Limb (tissue), 2 donors: Measurements from ENCODE around the gene C19orf47.
"Not testable (repeated sequence)": the region's sequence is repeated elsewhere in the genome, so short reads cannot be mapped to it uniquely, and the experiment has no call there.

Experiments used
- DNase-seq, 2 donors: peaks; one replicate each; pipeline ENCODE4 v3.0.0-alpha.2; 2016; ENCODE audit errors: extremely low spot score in 2 of 2

C19orf47 gene

DNA sequence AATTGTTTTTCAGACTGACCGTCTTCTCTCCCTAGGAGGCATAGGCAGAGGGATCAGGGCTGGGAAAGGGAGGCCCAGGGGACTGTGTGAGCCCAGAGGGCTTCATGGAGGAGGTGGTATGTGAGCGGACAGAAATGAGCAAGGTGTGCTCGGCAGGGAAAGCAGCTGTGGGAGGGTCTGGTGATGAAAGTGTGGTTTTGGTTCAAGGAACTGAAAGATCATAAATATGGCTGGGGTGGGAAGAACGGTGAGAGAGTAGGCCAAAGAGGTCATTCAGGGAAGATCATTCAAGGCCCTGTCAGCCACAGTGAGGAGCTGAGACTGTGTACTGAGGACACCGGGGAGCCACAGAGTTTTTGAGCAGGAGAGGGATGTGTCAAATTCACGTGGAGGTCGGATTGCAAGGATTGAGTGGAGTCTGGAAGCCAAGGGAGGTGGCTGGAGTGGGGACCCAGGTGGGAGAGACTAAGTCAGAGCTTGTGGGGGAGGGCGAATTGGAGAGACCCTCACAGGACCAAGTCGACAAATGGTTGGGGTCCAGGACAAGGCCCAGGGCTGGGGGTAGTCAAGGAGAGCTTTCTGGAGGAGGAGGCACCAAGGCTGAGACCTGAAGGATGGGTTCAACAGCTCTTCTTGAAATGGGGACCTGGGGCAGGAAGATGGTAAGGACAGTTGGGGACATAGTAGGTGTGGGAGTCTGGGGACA is 7.9 kb upstream of the C19orf47 start:
- no peak for DNase-seq

DNA sequence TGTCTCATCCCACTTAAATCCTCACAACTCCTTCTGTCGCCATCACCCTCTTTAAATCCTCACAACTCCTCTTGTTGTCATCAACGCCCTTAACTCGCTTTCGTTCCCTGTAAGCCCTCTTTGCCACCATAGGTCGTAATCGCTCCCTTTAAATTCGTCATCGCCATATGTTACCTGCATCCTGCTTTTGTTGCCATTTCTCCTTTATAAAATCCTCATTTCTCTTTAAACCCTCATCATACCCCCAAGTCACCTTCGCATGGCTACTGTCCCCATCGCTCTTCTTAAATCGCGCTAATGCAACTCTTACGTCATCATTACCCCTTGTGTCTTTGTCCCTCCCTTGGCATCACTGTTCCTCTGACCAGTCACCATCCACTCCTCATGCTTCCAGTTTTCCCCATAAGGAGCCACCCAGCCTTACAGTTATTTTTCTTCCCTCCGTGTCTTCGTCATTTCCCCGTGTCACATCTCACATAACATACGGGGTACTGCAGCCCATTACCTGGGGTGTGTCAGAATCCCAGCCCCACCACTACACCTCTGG is 837 bp upstream of the C19orf47 start:
- DNase-seq = no peak

GRCh38 chr19:40344422-40344821 is 3.8 kb downstream of the C19orf47 start:
- no peak for DNase-seq

DNA sequence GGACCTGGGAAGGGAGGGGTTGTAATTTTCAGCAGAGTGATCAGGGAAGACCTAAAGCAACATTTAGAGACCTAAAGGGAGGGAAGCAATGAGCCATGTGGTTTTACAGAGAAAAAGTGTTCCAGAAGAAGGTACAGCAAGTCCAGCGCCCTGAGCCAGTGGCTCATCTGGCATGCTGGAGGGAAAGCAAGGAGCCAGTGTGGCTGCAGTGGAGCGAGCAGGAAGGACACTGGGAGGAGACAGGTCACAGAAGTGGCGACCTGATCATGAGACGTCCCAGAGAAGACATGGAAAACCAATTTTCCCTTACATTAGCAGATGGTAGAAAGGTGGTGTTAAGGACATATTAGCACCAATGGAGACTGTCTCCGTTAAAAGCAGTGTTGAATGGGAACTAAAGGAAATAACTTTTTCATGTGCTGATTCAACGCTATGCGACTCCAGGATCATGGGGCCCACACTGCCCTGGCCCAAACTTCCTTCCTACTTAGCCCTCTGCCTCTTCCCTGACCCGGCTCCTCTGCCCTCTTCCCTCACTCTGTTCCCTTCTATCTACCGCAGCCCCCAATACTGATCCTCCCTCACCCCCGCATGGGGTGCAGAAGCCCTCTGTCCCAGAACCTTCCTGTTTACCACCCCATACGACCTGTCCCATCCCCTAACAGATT is 5.4 kb downstream of the C19orf47 start:
- no peak for DNase-seq

DNA sequence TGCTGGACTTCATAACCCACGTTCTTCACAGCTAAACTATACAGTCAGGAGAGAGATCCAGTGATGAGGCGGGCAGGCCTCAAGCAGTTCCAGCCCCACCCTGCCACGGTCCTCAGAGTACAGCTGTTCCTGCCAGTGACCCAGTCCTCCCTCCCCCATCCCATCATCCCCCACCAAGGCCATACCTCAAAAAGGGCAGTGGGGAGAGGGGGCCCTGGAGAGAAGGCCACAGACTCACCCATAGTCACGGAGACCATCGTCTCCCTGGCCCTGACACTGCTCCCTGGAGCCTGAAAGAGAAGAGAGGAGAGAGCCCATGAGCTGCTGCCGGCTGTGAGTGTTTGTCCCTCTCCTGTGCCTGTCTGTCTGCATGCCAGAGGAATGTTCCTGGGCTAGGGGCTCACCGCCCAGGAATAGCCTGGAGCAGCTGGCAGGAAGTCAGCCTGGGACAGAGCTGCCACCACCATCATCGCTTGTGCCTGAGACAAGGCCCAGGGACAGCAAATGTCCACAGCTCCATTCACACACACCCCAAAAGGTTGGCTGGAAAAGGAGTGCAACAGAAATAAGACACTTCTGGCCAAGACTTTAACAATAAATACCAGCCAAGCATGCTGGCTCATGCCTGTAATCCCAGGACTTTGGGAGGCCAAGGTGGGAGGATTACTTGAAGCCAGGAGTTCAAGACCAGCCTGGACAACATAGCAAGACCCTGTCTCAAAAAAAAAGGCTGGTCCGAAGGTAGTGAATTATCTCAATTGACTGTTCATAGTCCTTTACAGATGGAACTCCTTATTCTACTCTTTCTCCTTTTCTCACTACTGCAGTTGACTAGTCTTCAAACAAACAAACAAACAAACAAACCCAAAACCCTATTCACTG is 6.4 kb downstream of the C19orf47 start:
- DNase-seq = peak; percentile 49 to 65

DNA sequence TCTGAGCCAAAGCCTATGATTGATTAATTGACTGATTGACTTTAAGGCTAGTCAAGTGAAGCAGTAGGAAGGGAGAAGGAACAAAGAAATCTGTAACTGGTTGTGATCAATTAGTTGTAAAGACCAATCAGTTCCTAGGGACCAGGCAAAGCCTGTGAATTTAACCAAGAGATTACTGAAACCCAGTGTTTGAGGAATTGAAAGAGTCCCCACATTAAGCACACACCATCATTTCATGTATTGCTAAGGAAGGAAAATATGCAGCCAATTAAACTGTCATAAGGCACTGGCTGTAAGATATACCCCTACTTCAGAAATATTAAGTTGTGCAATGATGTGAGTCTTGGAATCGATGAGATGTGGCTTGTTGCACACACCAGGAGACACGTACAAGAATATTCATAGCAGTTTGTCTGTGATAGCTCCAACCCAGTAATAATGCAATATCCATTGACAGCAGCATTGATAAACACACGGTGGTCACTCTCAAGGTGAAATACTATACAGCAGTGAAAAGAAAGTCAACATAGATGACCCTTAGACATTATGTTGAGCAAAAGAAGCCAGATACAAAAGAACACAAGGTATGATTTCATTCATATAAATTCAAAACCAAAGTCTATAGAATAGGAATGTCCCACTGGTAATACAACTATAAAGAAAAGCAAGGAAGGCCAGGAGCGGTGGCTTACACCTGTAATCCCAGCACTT is 9.0 kb downstream of the C19orf47 start:
- no peak for DNase-seq

GRCh38 chr19:40337594-40337993 is 10.6 kb downstream of the C19orf47 start:
- no peak for DNase-seq

- DNase-seq = no peak
These were observed 11.1 kb downstream of the C19orf47 start for GRCh38 chr19:40337107-40337506.

GRCh38 chr19:40336601-40336900 is 11.6 kb downstream of the C19orf47 start:
- no peak for DNase-seq

GRCh38 chr19:40335855-40336600 is 12.2 kb downstream of the C19orf47 start:
- no peak for DNase-seq

DNA sequence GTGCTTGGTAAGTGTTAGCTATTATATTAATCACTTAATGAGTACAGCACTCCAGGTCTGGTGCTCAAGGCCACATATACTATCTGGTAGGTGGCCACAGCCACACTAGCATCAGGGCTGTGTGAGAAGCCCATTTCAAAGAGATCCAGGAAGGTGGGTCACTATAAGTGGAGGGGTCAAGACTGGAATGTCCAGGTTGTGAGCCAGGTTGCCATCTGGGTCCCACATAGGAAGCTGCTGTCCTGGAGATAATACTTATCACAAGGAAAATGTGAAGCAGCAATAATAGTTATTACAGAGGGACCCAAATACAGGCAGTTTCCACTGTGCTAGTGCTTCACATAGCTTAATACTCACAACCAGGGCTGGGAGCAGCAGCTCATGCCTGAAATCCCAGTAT is 13.1 kb downstream of the C19orf47 start:
- no peak for DNase-seq

DNA sequence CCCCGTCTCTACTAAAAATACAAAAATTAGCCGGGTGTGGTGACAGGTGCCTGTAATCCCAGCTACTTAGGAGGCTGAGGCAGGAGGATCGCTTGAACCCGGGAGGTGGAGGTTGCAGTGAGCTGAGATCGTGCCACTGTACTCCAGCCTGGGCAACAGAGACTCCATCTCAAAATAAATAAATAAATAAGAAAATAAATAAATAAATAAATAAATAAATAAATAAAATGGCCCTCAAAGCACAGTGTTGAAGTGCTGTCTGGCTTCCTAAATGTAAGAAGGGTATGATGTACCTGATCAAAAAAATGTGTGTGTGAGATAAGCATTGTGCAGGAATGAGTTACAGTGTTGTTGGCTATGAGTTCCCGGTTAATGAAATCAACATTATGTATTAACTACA is 15.1 kb downstream of the C19orf47 start:
- not testable (repeated sequence) for DNase-seq

GRCh38 chr19:40332669-40333068 is 15.5 kb downstream of the C19orf47 start:
- no peak for DNase-seq

DNA sequence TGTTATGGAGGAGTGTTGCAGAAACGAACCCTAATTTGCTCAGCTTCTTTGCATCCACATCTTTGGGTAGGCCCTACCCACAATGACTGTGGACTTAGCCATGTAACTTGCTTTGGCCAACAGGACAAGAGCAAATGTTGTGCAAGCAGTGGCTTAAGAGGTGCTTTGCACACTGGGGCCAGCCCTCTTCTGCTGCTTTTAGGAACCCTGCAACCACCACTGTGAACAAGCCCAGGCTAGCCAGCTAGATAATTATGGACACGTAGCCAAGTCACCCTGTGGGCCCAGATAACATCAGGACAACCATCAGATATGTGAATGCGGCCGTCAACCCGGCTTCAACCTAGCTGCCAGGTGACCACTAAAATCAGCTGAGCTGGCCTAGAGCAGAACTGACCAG is 17.1 kb downstream of the C19orf47 start:
- no peak for DNase-seq

DNA sequence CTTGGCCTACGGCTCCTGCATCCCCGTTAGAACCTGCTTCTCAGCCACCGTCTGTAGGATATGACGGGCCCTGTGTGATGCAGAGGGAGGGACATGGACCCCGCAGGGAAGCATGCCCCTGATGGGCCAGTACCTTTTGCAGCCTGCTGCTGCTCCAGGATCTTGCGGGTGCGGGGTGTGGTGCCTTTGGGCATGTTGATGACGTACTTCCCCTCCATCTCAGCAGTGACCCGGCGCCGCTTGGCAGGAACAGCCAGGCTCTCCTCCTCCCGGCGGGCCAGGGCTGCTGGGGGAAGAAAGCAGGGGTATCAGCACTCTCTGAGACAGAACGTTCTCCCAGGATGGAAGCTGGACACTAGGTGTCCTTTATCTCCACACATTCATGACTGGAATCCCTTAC is 22.0 kb downstream of the C19orf47 start:
- no peak for DNase-seq

- DNase-seq = no peak
These were observed 24.5 kb downstream of the C19orf47 start for GRCh38 chr19:40323705-40324104.

DNA sequence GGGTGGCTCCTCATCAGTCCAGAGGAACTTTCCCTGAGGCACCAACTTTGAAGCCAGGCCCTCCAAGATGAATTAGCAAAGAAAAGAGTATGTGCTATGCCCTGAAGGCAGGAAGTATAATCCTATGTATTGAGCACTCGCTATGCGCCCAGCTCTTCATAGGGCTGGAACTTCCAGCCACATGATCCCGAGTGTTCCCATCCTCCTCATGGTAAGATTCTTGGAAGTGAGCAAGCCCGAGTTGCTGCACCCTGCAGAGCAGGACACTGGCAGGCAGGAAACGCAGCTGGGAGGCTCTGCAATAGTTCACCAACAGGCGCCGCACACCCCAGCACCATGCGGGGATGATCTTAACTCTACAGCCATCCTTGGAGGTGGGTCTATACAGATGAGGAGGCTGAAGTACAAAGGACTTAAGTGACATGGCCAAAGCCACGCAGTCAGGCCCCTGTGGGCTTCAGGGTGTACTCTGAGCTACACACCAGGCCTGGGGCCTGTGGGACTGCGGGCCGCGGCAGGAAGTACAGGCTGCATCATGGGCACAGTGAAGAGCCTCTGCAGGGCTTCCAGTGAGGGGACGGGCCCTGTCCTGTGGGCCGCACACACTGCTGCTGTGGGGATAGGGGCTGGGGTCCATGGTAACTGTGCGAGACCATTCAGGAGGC is 25.1 kb downstream of the C19orf47 start:
- no peak for DNase-seq

DNA sequence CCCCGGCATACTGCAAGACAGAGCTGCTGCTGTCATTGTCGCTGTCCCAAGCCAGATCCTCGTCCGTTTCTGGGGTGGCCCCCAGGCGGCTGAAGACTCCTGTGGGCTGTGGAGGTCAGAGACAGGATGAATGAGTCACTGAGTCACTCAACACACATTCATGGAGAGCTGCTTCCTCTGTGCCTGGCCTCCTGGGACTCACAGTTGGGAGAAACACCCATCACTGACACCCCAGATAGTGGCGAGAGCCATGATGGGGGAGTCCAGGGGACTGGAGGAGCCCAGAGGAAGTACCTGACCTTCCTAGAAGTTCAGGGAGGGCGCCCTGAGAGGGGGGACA is 26.0 kb downstream of the C19orf47 start:
- no peak for DNase-seq

GRCh38 chr19:40321566-40322270 is 26.5 kb downstream of the C19orf47 start:
- DNase-seq = no peak

DNA sequence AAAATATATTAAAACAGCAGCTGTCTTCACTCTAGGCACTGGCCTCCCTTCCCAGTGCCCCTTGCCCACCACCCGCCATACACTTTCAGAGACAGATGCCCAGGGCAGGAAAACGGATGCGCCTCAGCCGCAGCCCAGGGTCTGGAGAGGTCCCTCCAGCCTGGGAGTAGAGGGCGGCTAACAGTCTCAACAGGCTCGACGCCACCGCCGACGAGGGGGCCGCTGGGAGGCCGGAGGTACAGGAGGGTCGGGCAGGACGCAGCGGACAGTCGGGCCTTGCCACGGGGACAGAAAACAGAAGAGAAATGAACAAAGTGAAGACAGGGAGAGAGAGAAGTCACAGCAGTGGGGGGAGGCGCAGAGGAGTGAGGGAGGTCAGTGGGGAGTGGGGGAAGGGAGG is 27.1 kb downstream of the C19orf47 start:
- no peak for DNase-seq
